Nasal cavity respiratory epithelium epithelial cell of viscerocranial mucosa (primary cell): Measurements from ENCODE around the gene SPACA5B. TPM values are rescaled to one million over a fixed set of nuclear protein-coding genes. Genes with fewer than 3 reads are reported as not detected.

Experiments
- total RNA-seq: library from RNA; depleted of rRNA; stranded (reverse); fragments of >200 nt; gene quantifications from 2 replicates; pipeline ENCODE4 v1.2.3, GENCODE V29; 2014

The SPACA5B gene
- not detected in 2 replicates for total RNA-seq

GRCh38 chrX:48130326-48130725, at the start of gene SPACA5B:
TSS of gene SPACA5B (plus strand) at chrX:48130626. CDS start at chrX:48130688, 62 bp downstream.

Other genes with a start within 250 kb of the SPACA5B start
- gene ZNF182, start 126.6 kb upstream of the SPACA5B start, total RNA-seq: 3.8 and 6.4 TPM in 2 replicates
- gene SPACA5, start 123.6 kb upstream of the SPACA5B start, total RNA-seq: not detected in 2 replicates
- gene ZNF630, start 59.0 kb upstream of the SPACA5B start, total RNA-seq: 1.4 and 3.6 TPM in 2 replicates
- not detected in 2 replicates for gene SSX5, start 66.2 kb downstream of the SPACA5B start, total RNA-seq
- not detected in 2 replicates for gene SSX1, start 124.8 kb downstream of the SPACA5B start, total RNA-seq
- not detected in 2 replicates for gene SSX3, start 226.1 kb downstream of the SPACA5B start, total RNA-seq